SK-N-SH treated with all-trans-retinoic acid at 6 μM for 48 hours (cell line): ENCODE data around the gene ELK1.

Source experiments
- ARNTL ChIP-seq: fragments of 450-650 bp; formaldehyde crosslinking; IDR thresholded peaks from 2 replicates; pipeline ENCODE4 v1.5.0; 2020; ENCODE audit warnings: low read depth, mild to moderate bottlenecking, moderate library complexity, borderline replicate concordance
- CREB5 ChIP-seq: fragments of 250-450 bp; sonication (Bioruptor Pico); IDR thresholded peaks from 2 replicates; pipeline ENCODE4 v1.5.1; 2020; ENCODE audit warnings: low read depth, mild to moderate bottlenecking, moderate library complexity
- ESRRG ChIP-seq: fragments of 250-450 bp; sonication (Bioruptor Pico); IDR thresholded peaks from 2 replicates; pipeline ENCODE4 v1.6.1; 2021; ENCODE audit warnings: mild to moderate bottlenecking
- OSR1 ChIP-seq: fragments of 250-450 bp; sonication (Bioruptor Pico); IDR thresholded peaks from 2 replicates; pipeline ENCODE4 v1.8.0; 2022; ENCODE audit warnings: moderate library complexity, mild to moderate bottlenecking, inconsistent platforms
- PATZ1 ChIP-seq: fragments of 250-450 bp; sonication (Bioruptor Pico); IDR thresholded peaks from 2 replicates; pipeline ENCODE4 v1.8.0; 2020; ENCODE audit warnings: mild to moderate bottlenecking, moderate library complexity, borderline replicate concordance
- POU6F1 ChIP-seq: fragments of 250-450 bp; sonication (Bioruptor Pico); IDR thresholded peaks from 2 replicates; pipeline ENCODE4 v1.8.0; 2021; ENCODE audit warnings: low read depth, mild to moderate bottlenecking, moderate library complexity, borderline replicate concordance
- PPARA ChIP-seq: fragments of 250-450 bp; sonication (Bioruptor Pico); IDR thresholded peaks from 2 replicates; pipeline ENCODE4 v1.5.0; 2020; ENCODE audit warnings: mild to moderate bottlenecking, borderline replicate concordance
- RARB ChIP-seq: fragments of 250-450 bp; sonication (Bioruptor Pico); IDR thresholded peaks from 2 replicates; pipeline ENCODE4 v1.8.0; 2021; ENCODE audit warnings: mild to moderate bottlenecking, moderate library complexity
- SNAI2 ChIP-seq: fragments of 250-450 bp; sonication (Bioruptor Pico); IDR thresholded peaks from 2 replicates; pipeline ENCODE4 v1.5.0; 2020; ENCODE audit warnings: mild to moderate bottlenecking, moderate library complexity
- TCF4 ChIP-seq: fragments of 250-450 bp; sonication (Bioruptor Pico); IDR thresholded peaks from 2 replicates; pipeline ENCODE4 v1.8.0; 2021; ENCODE audit warnings: mild to moderate bottlenecking, moderate library complexity, borderline replicate concordance
- ZFP3 ChIP-seq: fragments of 250-450 bp; sonication (Bioruptor Pico); IDR thresholded peaks from 2 replicates; pipeline ENCODE4 v1.5.0; 2020; ENCODE audit warnings: mild to moderate bottlenecking, moderate library complexity
- ZFP30 ChIP-seq: fragments of 450-650 bp; formaldehyde crosslinking; IDR thresholded peaks from 2 replicates; pipeline ENCODE4 v1.5.0; 2022; ENCODE audit warnings: mild to moderate bottlenecking, moderate library complexity
- ZNF565 ChIP-seq: fragments of 450-650 bp; formaldehyde crosslinking; conservative IDR thresholded peaks from 2 replicates; pipeline ENCODE4 v1.5.0; 2020; ENCODE audit warnings: low read depth, mild to moderate bottlenecking, moderate library complexity
- ZNF8 ChIP-seq: fragments of 450-650 bp; formaldehyde crosslinking; IDR thresholded peaks from 2 replicates; pipeline ENCODE4 v1.5.0; 2020; ENCODE audit warnings: mild to moderate bottlenecking, moderate library complexity

- TF ChIP-seq RARB (CRISPR knock-in tag) (no peak), POU6F1 (CRISPR knock-in tag) (no peak), PPARA (CRISPR knock-in tag) (no peak), PATZ1 (CRISPR knock-in tag) (no peak), CREB5 (no peak), TCF4 (no peak), ZFP30 (CRISPR knock-in tag) (no peak), ESRRG (CRISPR knock-in tag) (no peak), SNAI2 (no peak), OSR1 (CRISPR knock-in tag) (no peak), ZFP3 (CRISPR knock-in tag) (no peak), ZNF565 (CRISPR knock-in tag) (no peak), ZNF8 (no peak), ARNTL (CRISPR knock-in tag) (no peak)
These were observed 2.0 kb downstream of the ELK1 start for GRCh38 chrX:47648376-47648775.
